A549 (cell line): ENCODE results near the gene MAGI2. TPM values are rescaled to one million over a fixed set of nuclear protein-coding genes. Genes with fewer than 3 reads are reported as not detected.

Experiments used
- ATAC-seq, 2 experiments: fragments of 200-7000 bp in 1 of 2; fragments of >200 bp in 1 of 2; cut with Nextera tagmentation in 1 of 2; cut with Tn5 transposase in 1 of 2; 3 replicates each; pipeline versions ENCODE4 v1.8.0 to v1.9.1; 2018 to 2020; ENCODE audit warnings: mild to moderate bottlenecking in 1 of 2, moderate library complexity in 1 of 2
- CTCF ChIA-PET: fragments of 300-600 bp; sonication (Branson Sonifier 250); formaldehyde crosslinking; extraction: SDS; loops from one replicate; lab custom pipeline; 2021; ENCODE audit warnings: antibody characterized with exemption, inconsistent platforms; lab: Yijun Ruan, JAX
- POLR2A ChIA-PET: fragments of 350-600 bp; formaldehyde crosslinking; extraction: SDS; loops from one replicate; lab custom pipeline; 2021; ENCODE audit warnings: antibody characterized with exemption, inconsistent platforms; lab: Yijun Ruan, JAX
- DNase-seq, 2 experiments: peaks; one replicate each; pipeline versions ENCODE4 v3.0.0 to v3.0.0-alpha.2; 2011 to 2016; ENCODE audit warnings: low read depth in 1 of 2, low spot score in 1 of 2
- FAIRE-seq: peaks from 2 replicates; lab custom pipeline; 2011; peaks lifted over from hg19 to GRCh38; lab: Jason Lieb, UNC
- H3K27ac ChIP-seq, 2 experiments: fragments of >200 bp; sonication (Bioruptor Twin); formaldehyde crosslinking; 3 replicates each; pipeline ENCODE4 v1.5.1; 2016 to 2017
- H3K4me1 ChIP-seq: fragments of >200 bp; sonication (Bioruptor Twin); formaldehyde crosslinking; 3 replicates; pipeline ENCODE4 v1.6.1; 2016
- H3K4me2 ChIP-seq: fragments of >200 bp; sonication (Bioruptor Twin); formaldehyde crosslinking; 3 replicates; pipeline ENCODE4 v1.6.1; 2016
- H3K4me3 ChIP-seq: fragments of >200 bp; sonication (Bioruptor Twin); formaldehyde crosslinking; 3 replicates; pipeline ENCODE4 v1.5.1; 2016
- H3K9me3 ChIP-seq: fragments of >200 bp; sonication (Bioruptor Twin); formaldehyde crosslinking; 3 replicates; pipeline ENCODE4 v1.6.1; 2016
- BHLHE40 ChIP-seq: IDR thresholded peaks from 2 replicates; pipeline ENCODE4 v1.6.1; 2012; ENCODE audit warnings: low read depth, low read length, inconsistent platforms
- CBX2 ChIP-seq: fragments of 200-600 bp; sonication (generic); IDR thresholded peaks from 2 replicates; pipeline ENCODE4 v1.6.1; 2016; ENCODE audit warnings: low read depth, mild to moderate bottlenecking, borderline replicate concordance
- CEBPB ChIP-seq, 2 experiments: fragments of >200 bp in 1 of 2; sonication (Bioruptor Twin) in 1 of 2; formaldehyde crosslinking in 1 of 2; IDR thresholded peaks; 2 replicates each; pipeline ENCODE4 v1.6.1; 2012 to 2016
- CHD4 ChIP-seq: fragments of 200-600 bp; sonication (generic); IDR thresholded peaks from 2 replicates; pipeline ENCODE4 v1.6.1; 2016; ENCODE audit warnings: antibody characterized with exemption, mild to moderate bottlenecking, borderline replicate concordance
- EP300 ChIP-seq, 2 experiments: fragments of >200 bp; sonication (Bioruptor Twin); formaldehyde crosslinking; IDR thresholded peaks; 2 replicates in 1 of 2; 3 replicates in 1 of 2; pipeline ENCODE4 v1.6.1; 2016 to 2017
- FOSB ChIP-seq: fragments of 250-450 bp; sonication (Bioruptor Pico); IDR thresholded peaks from 2 replicates; pipeline ENCODE4 v1.5.0; 2020; ENCODE audit warnings: mild to moderate bottlenecking, moderate library complexity
- FOSL2 ChIP-seq, 2 experiments: fragments of 450-650 bp in 1 of 2; fragments of >200 bp in 1 of 2; sonication (Bioruptor Twin) in 1 of 2; formaldehyde crosslinking; IDR thresholded peaks; 2 replicates each; pipeline versions ENCODE4 v1.5.0 to v1.6.1; 2016 to 2020; ENCODE audit warnings: mild to moderate bottlenecking in 1 of 2, moderate library complexity in 1 of 2
- FOXS1 ChIP-seq: fragments of 250-450 bp; sonication (Bioruptor Pico); IDR thresholded peaks from 2 replicates; pipeline ENCODE4 v1.5.0; 2020; ENCODE audit warnings: mild to moderate bottlenecking, moderate library complexity
- GATA3 ChIP-seq: IDR thresholded peaks from 2 replicates; pipeline ENCODE4 v1.6.1; 2012; ENCODE audit warnings: borderline replicate concordance
- HEYL ChIP-seq: fragments of 250-450 bp; sonication (Bioruptor Pico); IDR thresholded peaks from 2 replicates; pipeline ENCODE4 v1.8.0; 2021; ENCODE audit warnings: mild to moderate bottlenecking, moderate library complexity
- HOXB5 ChIP-seq: fragments of 250-450 bp; sonication (Bioruptor Pico); IDR thresholded peaks from 2 replicates; pipeline ENCODE4 v1.5.0; 2020; ENCODE audit warnings: mild to moderate bottlenecking, moderate library complexity
- JUN ChIP-seq, 2 experiments: fragments of >200 bp; sonication (Bioruptor Twin); formaldehyde crosslinking; IDR thresholded peaks; 2 replicates in 1 of 2; 3 replicates in 1 of 2; pipeline ENCODE4 v1.6.1; 2016 to 2017
- KDM5A ChIP-seq: fragments of 200-600 bp; sonication (generic); IDR thresholded peaks from 2 replicates; pipeline ENCODE4 v1.6.1; 2016; ENCODE audit warnings: antibody characterized with exemption, mild to moderate bottlenecking
- MAZ ChIP-seq: fragments of 150-350 bp; IDR thresholded peaks from 2 replicates; pipeline ENCODE4 v1.6.1; 2014; ENCODE audit warnings: antibody characterized with exemption, low read depth, low read length, borderline replicate concordance
- MYC ChIP-seq: IDR thresholded peaks from 2 replicates; pipeline ENCODE4 v1.6.1; 2012; ENCODE audit warnings: mild to moderate bottlenecking, inconsistent platforms, low read length, improper control_type of control experiment, borderline replicate concordance
- NPAS2 ChIP-seq: fragments of 250-450 bp; sonication (Bioruptor Pico); IDR thresholded peaks from 2 replicates; pipeline ENCODE4 v1.8.0; 2022; ENCODE audit warnings: mild to moderate bottlenecking, moderate library complexity, borderline replicate concordance
- POLR2A ChIP-seq: IDR thresholded peaks from 2 replicates; pipeline ENCODE4 v1.6.1; 2012; ENCODE audit warnings: mild to moderate bottlenecking, low read length
- POLR2AphosphoS2 ChIP-seq: conservative IDR thresholded peaks from 2 replicates; pipeline ENCODE4 v1.6.1; 2012; ENCODE audit warnings: low read length, improper control_type of control experiment, inconsistent platforms
- RAD21 ChIP-seq, 2 experiments: fragments of >200 bp in 1 of 2; sonication (Bioruptor Twin) in 1 of 2; formaldehyde crosslinking in 1 of 2; IDR thresholded peaks in 1 of 2; conservative IDR thresholded peaks in 1 of 2; 2 replicates in 1 of 2; 3 replicates in 1 of 2; pipeline ENCODE4 v1.6.1; 2012 to 2018; ENCODE audit warnings: inconsistent platforms in 1 of 2
- RCOR1 ChIP-seq: fragments of 150-350 bp; IDR thresholded peaks from 2 replicates; pipeline ENCODE4 v1.6.1; 2014; ENCODE audit warnings: antibody characterized with exemption, low read length, low read depth
- RFX5 ChIP-seq: fragments of 450-650 bp; IDR thresholded peaks from 2 replicates; pipeline ENCODE4 v1.7.1; 2014; ENCODE audit warnings: antibody characterized with exemption, mild to moderate bottlenecking, moderate library complexity
- TFCP2L1 ChIP-seq: fragments of 250-450 bp; sonication (Bioruptor Pico); IDR thresholded peaks from 2 replicates; pipeline ENCODE4 v1.5.0; 2021; ENCODE audit warnings: mild to moderate bottlenecking
- TP53 ChIP-seq: fragments of 250-450 bp; sonication (Bioruptor Pico); IDR thresholded peaks from 2 replicates; pipeline ENCODE4 v1.5.0; 2021; ENCODE audit warnings: mild to moderate bottlenecking, moderate library complexity
- ZC3H11A ChIP-seq: fragments of 450-650 bp; IDR thresholded peaks from 2 replicates; pipeline ENCODE4 v1.6.1; 2014; ENCODE audit warnings: antibody characterized with exemption, mild to moderate bottlenecking
- ZFP36 ChIP-seq: fragments of 450-650 bp; IDR thresholded peaks from 2 replicates; pipeline ENCODE4 v1.6.1; 2014; ENCODE audit warnings: borderline replicate concordance; ENCODE audit not compliant: partially characterized antibody
- ZSCAN20 ChIP-seq: fragments of 250-450 bp; sonication (Bioruptor Pico); IDR thresholded peaks from 2 replicates; pipeline ENCODE4 v1.8.0; 2022; ENCODE audit warnings: mild to moderate bottlenecking, moderate library complexity
- WGBS: methylation state at CpG from one replicate; pipeline ENCODE4 v1.1.6; 2017; ENCODE audit errors: missing lambda C conversion rate; 5-methylcytosine and 5-hydroxymethylcytosine counted together
- polyA plus RNA-seq, 4 experiments: library from polyadenylated mRNA; depleted of rRNA in 3 of 4; stranded (reverse); fragments of >200 nt; fragmentation: RNase III in 1 of 4; extraction: RNeasy Plus Mini Kit Qiagen cat#74134 plus additional on column Dnase treatment in 1 of 4; gene quantifications; 2 replicates in 3 of 4; 3 replicates in 1 of 4; pipeline ENCODE4 v1.2.3, GENCODE V29; 2011 to 2017
- TF ChIP-seq, protein P1 (sequence below): IDR thresholded peaks from 2 replicates; pipeline ENCODE4 v1.6.1; 2012; ENCODE audit warnings: low read depth, borderline replicate concordance
- TF ChIP-seq, protein P2 (sequence below): IDR thresholded peaks from 2 replicates; pipeline ENCODE4 v1.6.1; 2012
- TF ChIP-seq, protein P3 (sequence below): fragments of 250-450 bp; sonication (Bioruptor Pico); IDR thresholded peaks from 2 replicates; pipeline ENCODE4 v1.5.0; 2021; ENCODE audit warnings: mild to moderate bottlenecking, moderate library complexity, borderline replicate concordance
- TF ChIP-seq, protein P4 (sequence below): fragments of 250-450 bp; sonication (Bioruptor Pico); IDR thresholded peaks from 2 replicates; pipeline ENCODE4 v1.5.0; 2020; ENCODE audit warnings: low read depth, mild to moderate bottlenecking, moderate library complexity

The MAGI2 gene
- polyA plus RNA-seq, 2 of the 4 experiments (the other 2 are of a cell fraction), result 0.48 to 0.81 TPM

DNA sequence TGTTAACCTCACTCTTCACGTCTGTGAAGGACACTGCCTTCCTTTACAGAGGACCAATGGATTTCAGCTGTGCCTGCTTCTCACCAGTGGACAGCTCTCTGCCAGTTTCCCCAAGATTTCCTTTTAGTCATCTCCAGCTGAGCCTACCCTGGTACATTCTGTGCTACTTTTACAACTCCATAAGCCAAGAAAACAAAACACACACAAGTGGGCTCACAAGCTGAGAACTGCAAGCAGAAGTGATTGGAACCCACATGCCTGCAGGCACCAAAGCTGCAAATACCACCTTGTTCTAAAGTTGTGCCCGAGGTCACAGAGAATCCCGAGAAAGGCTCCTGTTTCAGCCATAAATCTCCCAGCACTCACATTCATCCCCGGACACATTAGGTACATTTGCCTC, 1018.1 kb downstream of the MAGI2 start:
- TF ChIP-seq TFCP2L1 (CRISPR knock-in tag) (no peak), RAD21 (conservative IDR thresholded peaks at IDR 0.05 in 1 of 2, IDR thresholded peaks at IDR 0.05 in 1 of 2) (no peak), POLR2AphosphoS2 (no peak), CHD4 (no peak), HOXB5 (no peak), EP300 (IDR thresholded peaks at IDR 0.05) (no peak), MYC (no peak), ZC3H11A (no peak), RFX5 (no peak), POLR2A (no peak), TP53 (CRISPR knock-in tag) (no peak)
- TF ChIP-seq, protein P1, sequence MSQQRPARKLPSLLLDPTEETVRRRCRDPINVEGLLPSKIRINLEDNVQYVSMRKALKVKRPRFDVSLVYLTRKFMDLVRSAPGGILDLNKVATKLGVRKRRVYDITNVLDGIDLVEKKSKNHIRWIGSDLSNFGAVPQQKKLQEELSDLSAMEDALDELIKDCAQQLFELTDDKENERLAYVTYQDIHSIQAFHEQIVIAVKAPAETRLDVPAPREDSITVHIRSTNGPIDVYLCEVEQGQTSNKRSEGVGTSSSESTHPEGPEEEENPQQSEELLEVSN, result no peak
- TF ChIP-seq, protein P2, sequence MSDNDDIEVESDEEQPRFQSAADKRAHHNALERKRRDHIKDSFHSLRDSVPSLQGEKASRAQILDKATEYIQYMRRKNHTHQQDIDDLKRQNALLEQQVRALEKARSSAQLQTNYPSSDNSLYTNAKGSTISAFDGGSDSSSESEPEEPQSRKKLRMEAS, result no peak
- FAIRE-seq (no peak), DNase-seq (no peak), ATAC-seq (no peak)
- Histone ChIP-seq H3K4me3 (no peak overlapping the region), H3K4me1 (no peaks in the 10 kb centered on the region), H3K4me2 (no peak overlapping the region), H3K27ac (no peak overlapping the region), H3K9me3 (no peaks in the 10 kb centered on the region)
- ChIA-PET POLR2A (no interaction called here), CTCF (no interaction called here)
- 8% methylated on average over 4 of the region's 4 CpGs for WGBS

DNA sequence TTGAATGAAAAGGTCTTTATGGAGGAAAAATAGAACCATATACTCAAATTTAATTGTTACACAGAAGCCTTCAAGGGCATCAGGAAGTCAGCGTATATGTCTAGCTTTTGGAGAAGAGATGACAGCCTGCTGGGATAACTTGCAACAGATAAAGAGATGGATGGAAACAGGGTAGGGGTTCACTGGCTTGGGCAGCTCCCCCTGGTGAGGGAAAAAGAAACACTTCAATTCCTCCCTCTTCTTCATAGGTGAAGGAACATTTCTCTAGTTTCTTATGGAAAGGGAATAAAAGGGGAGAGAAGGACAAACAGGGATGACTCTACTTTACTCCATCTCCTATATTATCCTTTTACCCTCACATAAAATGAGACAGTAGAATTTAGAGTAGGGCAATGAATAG, 1019.2 kb downstream of the MAGI2 start:
- Histone ChIP-seq H3K4me2 (no peak overlapping the region), H3K27ac (no peak overlapping the region), H3K9me3 (no peaks in the 10 kb centered on the region), H3K4me1 (no peaks in the 10 kb centered on the region), H3K4me3 (no peak overlapping the region)
- CTCF ChIA-PET, result no interaction called here
- ATAC-seq (0 out of 6 replicates have a peak, but pooled peaks of 1 of the 2 experiments have one; percentile 45), FAIRE-seq (no peak), DNase-seq (no peak)
- WGBS, result 61% methylated on average over 1 of the region's 1 CpG
- TF ChIP-seq FOSB (CRISPR knock-in tag) (no peak), RAD21 (conservative IDR thresholded peaks at IDR 0.05 in 1 of 2, IDR thresholded peaks at IDR 0.05 in 1 of 2) (no peak), GATA3 (no peak), TFCP2L1 (CRISPR knock-in tag) (no peak), BHLHE40 (no peak), KDM5A (no peak), CEBPB (IDR thresholded peaks at IDR 0.05) (no peak)
- TF ChIP-seq, protein P3, sequence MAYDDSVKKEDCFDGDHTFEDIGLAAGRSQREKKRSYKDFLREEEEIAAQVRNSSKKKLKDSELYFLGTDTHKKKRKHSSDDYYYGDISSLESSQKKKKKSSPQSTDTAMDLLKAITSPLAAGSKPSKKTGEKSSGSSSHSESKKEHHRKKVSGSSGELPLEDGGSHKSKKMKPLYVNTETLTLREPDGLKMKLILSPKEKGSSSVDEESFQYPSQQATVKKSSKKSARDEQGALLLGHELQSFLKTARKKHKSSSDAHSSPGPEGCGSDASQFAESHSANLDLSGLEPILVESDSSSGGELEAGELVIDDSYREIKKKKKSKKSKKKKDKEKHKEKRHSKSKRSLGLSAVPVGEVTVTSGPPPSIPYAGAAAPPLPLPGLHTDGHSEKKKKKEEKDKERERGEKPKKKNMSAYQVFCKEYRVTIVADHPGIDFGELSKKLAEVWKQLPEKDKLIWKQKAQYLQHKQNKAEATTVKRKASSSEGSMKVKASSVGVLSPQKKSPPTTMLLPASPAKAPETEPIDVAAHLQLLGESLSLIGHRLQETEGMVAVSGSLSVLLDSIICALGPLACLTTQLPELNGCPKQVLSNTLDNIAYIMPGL, result no peak
- TF ChIP-seq, protein P4, sequence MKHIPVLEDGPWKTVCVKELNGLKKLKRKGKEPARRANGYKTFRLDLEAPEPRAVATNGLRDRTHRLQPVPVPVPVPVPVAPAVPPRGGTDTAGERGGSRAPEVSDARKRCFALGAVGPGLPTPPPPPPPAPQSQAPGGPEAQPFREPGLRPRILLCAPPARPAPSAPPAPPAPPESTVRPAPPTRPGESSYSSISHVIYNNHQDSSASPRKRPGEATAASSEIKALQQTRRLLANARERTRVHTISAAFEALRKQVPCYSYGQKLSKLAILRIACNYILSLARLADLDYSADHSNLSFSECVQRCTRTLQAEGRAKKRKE (CRISPR knock-in tag), result no peak
- POLR2A ChIA-PET, result no interaction called here

DNA sequence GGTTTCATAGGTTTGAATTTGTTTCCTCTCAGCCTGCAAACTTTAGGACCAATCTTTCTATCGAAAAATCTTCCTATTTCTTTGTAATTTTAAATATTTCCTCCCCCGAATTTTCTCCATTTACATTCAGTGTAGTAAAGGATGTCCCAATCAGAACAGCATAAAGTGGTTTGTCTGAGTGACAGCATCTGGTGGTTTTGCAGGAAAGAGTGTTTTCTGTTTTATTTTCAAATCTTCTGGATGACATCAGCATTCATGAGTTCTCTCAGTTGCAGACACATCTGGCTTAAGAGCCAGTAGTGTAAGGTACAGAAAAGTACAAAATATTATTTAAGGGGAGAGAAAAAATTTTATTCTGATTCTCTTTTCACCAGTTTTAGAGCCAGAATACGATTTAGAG, 1020.0 kb downstream of the MAGI2 start:
- H3K27ac ChIP-seq, result no peak overlapping the region
- H3K9me3 ChIP-seq, result no peaks in the 10 kb centered on the region
- FAIRE-seq (no peak), DNase-seq (no peak), ATAC-seq (no peak)
- TF ChIP-seq MAZ (no peak), FOSL2 (IDR thresholded peaks at IDR 0.05) (no peak), FOSL2 (CRISPR knock-in tag; IDR thresholded peaks at IDR 0.05) (no peak), ZFP36 (no peak), FOXS1 (CRISPR knock-in tag) (no peak), ZC3H11A (no peak), HEYL (CRISPR knock-in tag) (no peak), ZSCAN20 (CRISPR knock-in tag) (no peak), NPAS2 (CRISPR knock-in tag) (no peak), CBX2 (no peak), RAD21 (conservative IDR thresholded peaks at IDR 0.05 in 1 of 2, IDR thresholded peaks at IDR 0.05 in 1 of 2) (no peak), JUN (IDR thresholded peaks at IDR 0.05) (no peak), RCOR1 (no peak), BHLHE40 (no peak)
- TF ChIP-seq, protein P3, result no peak
- CTCF ChIA-PET, result no interaction called here
- WGBS, result 0% methylated on average over 3 of the region's 3 CpGs
- POLR2A ChIA-PET, result no interaction called here
- H3K4me1 ChIP-seq, result no peaks in the 10 kb centered on the region
- no peak overlapping the region for H3K4me2 ChIP-seq
- no peak overlapping the region for H3K4me3 ChIP-seq
